Left cardiac atrium (tissue), 4 donors: ENCODE data around the gene GNG7. TPM values are rescaled to one million over a fixed set of nuclear protein-coding genes. Genes with fewer than 3 reads are reported as not detected.
A peak's percentile ranks its signal among the peaks of the same experiment; 100 is the strongest.
"Not testable (repeated sequence)": the region's sequence is repeated elsewhere in the genome, so short reads cannot be mapped to it uniquely, and the experiment has no call there.

ENCODE experiments used
- ATAC-seq, 2 donors: fragments of 200-7000 bp; cut with Tn5 transposase; one replicate each; pipeline ENCODE4 v1.9.1; 2020; ENCODE audit warnings: mild to moderate bottlenecking in 2 of 2, moderate library complexity in 2 of 2
- DNase-seq: peaks from one replicate; pipeline ENCODE4 v3.0.0-alpha.2; 2020
- intact Hi-C, 2 donors: fragments of 100-400 bp; cut with DNase I; formaldehyde crosslinking; loops; one replicate each; pipeline versions ENCODE4 v1.14.1 to v1.15.1; 2022 to 2023
- total RNA-seq, 2 donors: library from RNA; stranded (reverse); fragmentation: NEBNext Ultra II Directional; extraction: Animal tissue kit (Norgen Biotek cat#: 25700); gene quantifications; one replicate each; pipeline ENCODE4 v1.2.1, GENCODE V29; 2021
- donor health status: DM: no; HTN: yes; CAD: no.
- donor health status: DM: no; HTN: yes; CAD: no; lungs with severe emphysema.
- donor health status: DM: yes; HTN: yes; CAD: no.
- donor health status: Dilated cardiomyopathy.

The GNG7 gene
- total RNA-seq, 2 donors from 2014 or later: 19.8 to 45.9 TPM

DNA sequence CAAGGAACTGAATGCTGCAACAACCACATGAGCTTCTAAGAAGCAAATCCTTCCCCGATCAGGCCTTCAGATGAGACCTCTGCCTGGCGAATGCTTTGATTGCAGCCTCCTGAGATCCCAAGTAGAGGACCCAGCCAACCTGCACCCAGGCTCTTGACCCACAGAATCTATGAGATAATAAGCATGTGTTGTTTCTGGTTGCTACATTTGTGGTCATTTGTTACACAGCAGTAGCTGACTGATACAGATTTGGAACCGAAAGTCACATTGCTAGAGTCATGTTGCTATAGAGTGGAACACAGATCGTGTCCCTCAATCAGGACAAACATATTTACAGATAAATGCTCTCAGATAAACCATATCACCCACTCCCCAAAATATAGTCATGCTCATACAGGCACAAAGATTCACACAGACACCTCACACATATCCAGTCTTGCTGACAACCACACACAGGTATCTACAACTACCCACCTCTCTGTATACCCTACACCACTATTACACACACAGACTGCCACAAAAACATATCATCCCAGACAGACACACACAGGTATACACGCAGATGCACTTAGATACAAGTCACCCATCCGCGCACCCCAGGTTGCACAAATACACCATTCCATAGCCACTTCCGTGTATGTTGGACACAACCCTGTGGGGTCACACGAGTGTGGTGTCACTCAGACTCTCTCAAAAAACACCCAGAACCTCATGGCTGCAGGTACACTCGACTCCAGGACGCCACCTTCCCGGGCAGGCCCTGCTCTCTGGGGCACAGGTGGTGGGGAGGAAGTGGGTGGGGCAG is 13.2 kb upstream of the GNG7 start:
- no peak for ATAC-seq
- no peak for DNase-seq
- intact Hi-C loops: no loop called here

DNA sequence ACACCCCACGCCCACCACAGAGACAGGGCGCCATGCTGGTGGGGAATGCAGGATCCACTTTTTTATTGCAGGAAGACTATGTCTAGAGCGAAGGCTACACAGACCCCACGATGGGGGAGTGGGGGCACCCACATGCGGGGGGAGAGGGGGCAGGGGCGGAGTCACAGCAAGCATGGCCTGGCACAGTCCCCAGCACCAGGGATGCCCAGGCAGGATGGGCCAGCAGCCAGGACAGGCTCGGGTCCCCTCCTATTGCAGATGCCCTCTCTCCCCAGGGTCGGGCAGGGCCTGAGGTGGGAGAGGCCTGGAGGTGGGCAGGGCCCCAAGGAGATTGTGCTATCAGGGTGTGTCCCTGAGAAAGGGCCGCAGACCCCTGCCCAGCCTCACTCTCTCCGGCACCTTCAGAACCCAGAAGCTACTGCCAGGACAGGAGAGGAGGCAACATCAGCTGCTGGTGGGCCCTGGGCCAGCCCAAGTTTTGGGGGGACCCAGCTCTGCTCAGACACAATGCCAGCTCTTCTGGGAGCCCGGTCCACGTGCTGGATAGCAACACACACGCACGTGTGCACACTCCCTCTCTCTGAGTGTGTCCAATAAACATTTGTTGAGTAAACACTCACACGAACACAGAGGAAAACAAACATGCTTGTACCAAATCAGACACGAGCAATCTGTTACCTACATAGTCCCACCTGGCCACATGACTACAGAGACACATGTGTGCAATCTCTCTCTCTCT is 12.2 kb upstream of the GNG7 start:
- intact Hi-C loops: no loop called here
- ATAC-seq (no peak), DNase-seq (no peak)

DNA sequence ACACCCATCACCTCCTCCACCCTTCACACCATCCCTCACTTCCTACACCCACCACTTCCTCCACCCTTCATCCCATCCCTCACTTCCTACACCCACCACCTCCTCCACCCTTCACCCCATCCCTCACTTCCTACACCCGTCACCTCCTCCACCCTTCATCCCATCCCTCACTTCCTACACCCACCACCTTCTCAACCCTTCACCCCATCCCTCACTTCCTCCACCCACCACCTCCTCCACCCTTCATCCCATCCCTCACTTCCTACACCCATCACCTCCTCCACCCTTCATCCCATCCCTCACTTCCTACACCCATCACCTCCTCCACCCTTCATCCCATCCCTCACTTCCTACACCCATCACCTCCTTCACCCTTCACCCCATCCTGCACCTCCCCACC is 11.6 kb upstream of the GNG7 start:
- ATAC-seq, intact Hi-C loops, DNase-seq: not testable (repeated sequence)

DNA sequence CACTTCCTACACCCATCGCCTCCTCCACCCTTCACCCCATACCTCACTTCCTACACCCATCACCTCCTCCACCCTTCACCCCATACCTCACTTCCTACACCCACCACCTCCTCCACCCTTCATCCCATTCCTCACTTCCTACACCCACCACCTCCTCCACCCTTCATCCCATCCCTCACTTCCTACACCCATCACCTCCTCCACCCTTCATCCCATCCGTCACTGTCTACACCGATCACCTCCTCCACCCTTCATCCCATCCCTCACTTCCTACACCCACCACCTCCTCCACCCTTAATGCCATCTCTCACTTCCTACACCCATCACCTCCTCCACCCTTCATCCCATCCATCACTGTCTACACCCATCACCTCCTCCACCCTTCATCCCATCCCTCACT is 10.7 kb upstream of the GNG7 start:
- ATAC-seq, intact Hi-C loops, DNase-seq: not testable (repeated sequence)

DNA sequence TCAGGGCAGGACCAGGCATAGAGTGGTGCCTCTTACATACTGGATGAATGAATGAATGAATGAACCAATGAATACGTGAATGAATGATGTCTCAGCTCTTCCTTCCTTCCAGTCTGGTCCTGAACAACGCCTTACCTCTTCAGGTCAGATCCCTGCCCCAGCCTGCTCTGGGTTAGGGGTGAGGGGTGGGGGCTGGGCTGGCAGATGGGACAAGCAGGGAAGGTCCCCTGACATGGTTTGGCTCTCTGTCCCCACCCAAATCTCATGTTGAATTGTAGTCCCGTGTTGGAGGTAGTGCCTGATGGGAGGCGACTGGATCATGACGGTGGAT is 9.3 kb upstream of the GNG7 start:
- ATAC-seq (no peak), DNase-seq (no peak)
- intact Hi-C loops: no loop called here

DNA sequence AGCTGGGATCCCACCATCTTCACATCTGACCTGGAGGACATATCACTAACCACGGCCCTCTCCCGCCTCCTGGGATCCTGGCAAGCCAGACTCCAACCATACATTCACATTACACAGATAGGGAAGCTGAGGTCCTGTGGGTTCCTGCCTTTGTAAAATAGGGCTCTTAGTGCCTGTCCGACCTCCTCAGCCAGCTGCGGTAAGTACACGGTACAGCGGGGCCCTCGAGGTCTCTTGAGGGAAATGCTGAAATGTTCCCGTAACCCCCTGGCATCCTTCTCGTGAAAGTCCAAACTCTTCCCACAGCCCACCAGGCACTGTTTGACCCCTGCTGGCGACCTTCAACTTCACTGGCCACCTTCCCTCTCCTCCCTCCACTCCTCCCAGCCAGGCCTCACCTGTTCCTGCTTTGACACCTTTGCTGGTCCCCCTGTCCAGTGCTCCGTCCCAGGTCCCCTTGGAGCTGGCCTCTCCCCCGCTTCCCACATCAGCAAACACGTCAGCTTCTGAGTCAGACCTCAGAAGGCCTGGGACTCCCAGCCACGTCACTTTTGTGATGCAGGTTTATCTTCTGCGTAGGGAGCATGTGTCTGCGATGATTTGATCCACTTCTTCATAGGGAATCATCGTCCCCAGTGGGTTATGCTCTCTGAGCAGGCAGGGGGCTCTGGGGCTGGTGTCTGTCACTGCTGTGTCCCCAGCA is 8.8 kb upstream of the GNG7 start:
- intact Hi-C loops: no loop called here
- DNase-seq (no peak), ATAC-seq (peak in 1 of 2 donors; percentile 32)

DNA sequence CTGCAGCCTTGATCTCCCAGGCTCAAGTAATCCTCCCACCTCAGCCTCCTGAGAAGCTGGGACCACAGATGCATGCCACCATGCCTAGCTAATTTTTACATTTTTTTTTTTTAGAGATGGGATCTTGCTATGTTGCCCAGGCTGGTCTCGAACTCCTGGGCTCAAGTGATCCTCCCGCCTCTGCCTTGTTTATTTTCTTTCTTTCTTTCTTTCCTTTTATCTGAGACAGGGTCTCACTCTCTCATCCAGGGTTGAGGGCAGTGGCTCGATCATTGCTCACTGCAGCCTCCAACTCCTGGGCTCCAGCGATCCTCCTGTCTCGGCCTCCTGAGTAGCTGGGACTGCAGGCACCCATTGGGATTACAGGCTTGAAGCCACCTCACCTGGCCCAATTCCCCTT is 3.8 kb upstream of the GNG7 start:
- intact Hi-C loops: no loop called here
- DNase-seq (no peak), ATAC-seq (no peak)

DNA sequence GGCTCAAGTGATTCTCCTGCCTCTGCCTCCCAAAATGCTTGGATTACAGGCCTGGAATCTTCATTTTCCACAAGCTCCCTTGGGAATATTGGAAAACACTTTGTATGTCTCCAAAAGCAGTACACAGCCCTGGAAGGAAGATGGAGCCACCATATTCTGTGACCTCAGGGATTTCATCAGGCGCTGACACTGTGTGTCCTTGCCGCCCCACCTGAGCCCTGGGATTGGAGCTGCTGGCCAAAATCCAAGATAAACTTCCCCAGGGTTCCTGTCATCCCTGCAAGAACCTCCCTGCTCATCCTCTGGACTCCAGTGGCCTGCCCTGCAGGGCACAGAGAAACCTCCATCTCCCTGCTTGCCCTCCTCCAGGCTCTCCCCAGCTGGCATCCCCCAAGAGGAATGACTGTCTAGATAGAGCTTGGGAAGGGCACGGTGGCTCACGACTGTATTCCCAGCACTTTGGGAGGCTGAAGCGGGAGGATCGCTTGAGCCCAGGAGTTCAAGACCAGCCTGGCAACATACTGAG is 1.3 kb upstream of the GNG7 start:
- DNase-seq: no peak
- ATAC-seq: no peak
- intact Hi-C loops: no loop called here

DNA sequence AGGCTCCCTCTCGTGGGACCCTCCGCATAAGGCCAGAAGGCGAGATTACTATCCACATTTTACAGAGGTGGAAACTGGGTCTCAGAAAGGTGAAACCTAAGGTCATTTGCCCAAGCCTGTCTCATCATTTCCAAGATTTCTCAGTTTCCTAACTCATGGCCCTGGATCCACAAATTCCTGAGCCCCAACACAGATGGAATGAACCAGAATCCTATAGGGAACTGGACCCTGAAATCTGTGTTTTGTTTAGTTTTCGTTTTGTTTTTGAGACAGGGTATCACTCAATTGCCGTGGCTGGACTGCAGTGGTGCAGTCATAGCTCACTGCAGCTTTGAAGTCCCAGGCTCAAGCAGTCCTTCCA is 563 bp upstream of the GNG7 start:
- intact Hi-C loops: no loop called here
- ATAC-seq (no peak), DNase-seq (no peak)

DNA sequence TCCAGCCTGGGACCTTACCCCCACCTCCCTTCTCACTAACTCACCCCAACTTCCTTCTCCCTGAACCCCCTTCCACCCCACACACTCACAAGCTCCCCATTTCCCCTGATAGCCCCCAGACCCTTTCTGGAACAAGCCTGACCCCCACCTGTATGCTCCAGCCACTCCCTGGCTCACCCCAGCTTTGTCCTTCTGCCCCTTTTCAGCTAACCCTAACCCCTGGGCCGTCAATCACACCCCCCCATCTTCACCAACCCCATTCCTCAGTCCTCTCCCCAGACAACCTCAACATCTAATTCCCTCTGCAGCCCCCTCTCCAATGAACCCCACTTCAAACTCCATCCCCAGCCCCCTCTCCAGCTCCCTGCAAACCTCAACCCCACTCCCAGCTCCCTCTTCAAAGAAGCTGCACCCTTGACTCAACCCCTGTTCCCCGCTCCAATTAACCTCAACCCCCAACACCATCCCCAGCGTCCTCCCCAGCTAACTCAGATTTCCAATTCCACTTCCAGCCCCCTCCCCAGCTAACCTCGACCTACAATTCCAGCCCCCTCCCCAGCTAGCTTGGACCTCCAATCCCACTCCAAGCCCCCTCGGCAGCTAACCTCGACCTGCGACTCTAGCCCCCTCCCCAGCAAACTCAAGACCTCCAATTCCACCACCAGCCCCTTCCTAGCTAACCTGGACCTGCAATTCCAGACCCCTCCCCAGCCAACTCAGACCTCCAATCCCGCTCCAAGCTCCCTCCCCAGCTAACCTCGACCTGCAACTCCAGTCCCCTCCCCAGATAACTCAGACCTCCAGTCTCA is 929 bp downstream of the GNG7 start:
- DNase-seq (no peak), ATAC-seq (no peak)
- intact Hi-C loops: no loop called here

DNA sequence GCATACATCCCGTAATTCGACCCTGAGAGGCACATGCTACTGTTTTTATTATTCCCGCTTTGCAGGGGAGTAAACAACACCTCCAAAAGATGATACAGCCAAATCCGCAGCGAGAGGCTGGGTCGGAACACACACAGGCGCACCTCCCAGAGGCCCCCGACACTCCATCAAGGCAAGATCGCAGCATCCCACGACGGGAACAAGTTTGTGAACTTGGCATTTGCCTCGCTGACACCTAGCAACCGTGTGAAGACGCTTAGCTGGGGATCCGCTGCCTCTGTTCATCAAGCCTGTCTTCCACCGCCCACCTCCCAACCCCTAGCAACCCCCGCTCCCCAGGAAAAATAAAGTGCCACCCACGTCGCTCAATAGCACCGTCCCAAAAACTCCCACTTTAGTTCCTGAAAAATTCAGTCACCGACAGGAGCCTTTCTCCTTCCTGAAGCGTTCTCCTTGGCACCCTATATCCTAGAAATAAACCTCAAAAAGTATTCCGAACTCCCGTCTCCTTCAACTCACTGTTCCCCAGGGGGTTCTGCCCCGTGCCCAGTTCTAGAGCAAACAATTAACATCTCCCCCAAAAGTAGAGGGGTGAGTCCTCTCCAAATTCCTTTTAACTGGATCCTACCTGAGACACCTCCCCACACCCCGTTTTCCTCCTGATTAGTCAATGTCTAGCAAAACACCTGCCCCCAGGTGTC is 1.7 kb downstream of the GNG7 start:
- intact Hi-C loops: no loop called here

DNA sequence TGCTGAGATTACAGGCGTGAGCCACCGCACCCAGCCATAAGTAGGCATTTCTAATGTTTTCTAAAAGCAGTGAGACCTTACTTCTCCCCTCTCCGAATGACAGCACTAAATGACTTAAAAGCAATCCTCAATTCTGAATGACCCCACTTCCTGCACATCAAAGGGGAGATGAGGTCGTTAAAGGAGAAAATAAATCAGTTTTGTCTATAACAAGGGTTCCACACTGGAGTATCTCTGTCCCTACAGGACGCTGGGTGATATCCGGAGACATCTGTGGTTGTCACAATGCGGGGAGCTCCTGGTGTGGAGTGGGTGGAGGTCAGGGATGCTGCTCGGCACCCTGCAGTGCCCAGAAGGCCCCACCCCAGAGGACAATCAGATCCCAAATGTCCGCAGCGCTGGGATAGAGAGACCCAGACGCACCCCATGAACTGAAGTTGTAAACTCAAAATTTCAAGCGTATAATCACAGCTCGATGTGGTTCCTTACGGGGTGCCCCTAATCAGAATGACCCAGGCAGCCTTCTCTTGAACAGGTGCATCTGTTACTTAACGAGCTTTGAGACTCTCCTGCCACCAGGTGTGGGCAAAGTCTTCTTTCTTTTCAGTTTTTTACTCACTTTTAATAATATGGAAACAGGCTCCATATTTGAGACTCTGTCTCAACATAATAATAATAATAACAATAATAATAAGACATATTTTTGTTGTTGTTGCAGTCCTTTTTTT is 2.9 kb downstream of the GNG7 start:
- ATAC-seq: no peak
- no peak for DNase-seq
- intact Hi-C loops: no loop called here

More for the DNA sequence above, 1.7 kb downstream of the GNG7 start:
- DNase-seq (no peak), ATAC-seq (no peak)

DNA sequence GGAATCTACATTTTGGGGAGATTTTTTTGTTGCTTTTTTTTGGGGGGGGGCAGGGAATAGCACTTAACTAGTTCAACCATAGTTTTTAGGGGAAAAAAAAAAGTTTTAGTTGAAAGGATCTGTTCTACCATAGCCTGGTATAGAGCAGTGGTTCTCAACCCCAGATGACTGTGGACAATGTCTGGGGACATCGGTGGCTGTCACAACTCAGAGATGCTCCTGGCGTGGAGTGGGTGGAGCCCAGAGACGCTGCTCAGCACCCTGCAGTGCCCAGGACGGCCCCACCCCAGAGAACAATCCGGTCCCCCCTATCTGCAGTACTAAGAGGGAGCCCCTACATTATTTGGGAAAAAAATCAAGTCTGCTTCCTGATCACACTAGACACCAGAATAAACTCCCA is 8.3 kb downstream of the GNG7 start:
- ATAC-seq: peak in 1 of 2 donors; percentile 38
- intact Hi-C loops: no loop called here
- no peak for DNase-seq

DNA sequence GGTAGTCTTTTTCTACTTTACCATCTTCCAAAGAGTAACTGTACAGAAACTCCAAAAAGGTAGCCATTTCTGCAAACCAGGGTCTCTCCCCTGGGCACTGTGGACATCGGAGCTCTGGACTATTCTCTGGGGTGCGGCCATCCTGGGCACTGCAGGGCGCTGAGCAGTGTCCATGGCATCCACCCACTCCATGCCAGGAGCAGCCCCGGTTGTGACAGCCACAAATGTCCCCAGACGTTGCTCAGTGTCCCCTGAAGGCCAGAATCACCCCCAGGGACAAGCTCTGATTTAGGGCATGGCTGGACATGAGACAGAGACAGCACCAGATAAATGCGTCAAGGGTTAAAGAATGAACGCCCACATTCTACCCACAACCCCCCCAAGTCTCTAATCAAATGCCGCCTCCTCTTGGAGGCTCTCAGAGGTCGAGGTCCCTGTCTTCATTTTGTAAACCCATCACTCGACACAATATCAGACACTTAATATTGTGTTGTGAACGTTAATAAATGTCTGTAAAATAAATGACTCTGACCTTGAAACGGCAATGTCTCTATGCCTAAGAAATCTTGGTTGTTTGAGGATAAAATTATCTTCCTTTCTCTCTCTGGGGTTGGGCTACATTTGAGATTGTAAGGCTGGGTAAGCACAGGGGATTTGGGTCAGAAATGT is 8.9 kb downstream of the GNG7 start:
- DNase-seq (no peak), ATAC-seq (peak in 1 of 2 donors; percentile 45)
- intact Hi-C loops: no loop called here

DNA sequence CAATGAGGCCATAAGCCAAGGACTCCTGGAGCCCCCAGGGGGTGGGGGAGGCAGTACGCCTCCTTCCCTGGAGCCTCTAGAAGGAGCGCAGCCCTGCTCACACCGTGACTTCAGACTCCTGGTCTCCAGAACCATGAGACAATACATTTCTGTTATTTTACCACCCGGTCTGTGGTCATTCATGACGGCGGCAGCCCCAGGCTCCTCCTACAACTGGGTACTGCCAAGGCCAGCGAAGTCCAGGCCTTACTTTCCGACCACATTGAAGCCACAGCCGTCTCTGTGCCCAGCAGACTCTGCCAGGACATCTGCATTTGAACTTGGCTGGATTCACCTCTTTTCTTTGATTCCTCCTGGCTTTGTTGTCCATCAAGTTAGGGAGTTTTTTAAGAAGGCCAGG is 10.5 kb downstream of the GNG7 start:
- ATAC-seq: no peak
- intact Hi-C loops: no loop called here
- DNase-seq: no peak

DNA sequence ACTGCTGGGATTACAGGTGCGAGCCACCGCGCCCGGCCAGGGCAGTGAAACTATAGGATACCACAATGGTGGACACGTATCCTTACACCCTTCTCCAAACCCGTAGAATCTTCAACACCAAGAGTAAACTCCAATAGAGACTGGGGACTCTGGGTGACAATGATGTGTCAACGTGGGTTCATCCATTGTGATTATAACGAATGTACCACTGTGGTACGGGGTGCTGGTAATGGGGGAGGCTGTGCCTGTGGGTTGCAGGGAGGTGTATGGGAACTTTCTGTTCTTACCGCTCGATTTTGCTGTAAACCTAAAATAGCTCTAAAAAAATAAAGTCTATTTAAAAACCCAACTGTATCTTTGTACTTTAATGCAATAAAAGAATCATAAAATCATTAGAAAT is 11.6 kb downstream of the GNG7 start:
- ATAC-seq: no peak
- intact Hi-C loops: no loop called here
- no peak for DNase-seq

DNA sequence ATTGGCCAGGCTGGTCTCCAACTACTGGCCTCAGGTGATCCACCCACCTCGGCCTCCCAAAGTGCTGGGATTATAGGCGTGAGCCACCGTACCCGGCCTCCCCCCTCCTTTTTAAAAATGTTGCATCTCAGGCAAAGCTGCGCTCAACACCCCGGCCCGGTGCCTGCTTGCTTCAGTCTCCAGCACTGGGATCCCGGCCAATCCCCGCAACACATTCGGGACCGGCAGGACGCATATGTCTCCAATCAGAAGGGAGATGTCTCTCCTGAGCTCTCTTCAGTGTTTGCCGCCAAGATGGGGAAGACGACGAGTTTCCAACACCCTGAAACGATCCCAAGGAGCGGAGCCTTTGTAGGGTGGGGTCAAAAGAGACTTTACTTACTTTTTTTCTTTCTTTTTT is 16.1 kb downstream of the GNG7 start:
- no peak for ATAC-seq

More for the DNA sequence above, 16.1 kb downstream of the GNG7 start:
- no peak for DNase-seq
- intact Hi-C loops: no loop called here
